HG03575 (cell line): Measurements from ENCODE around the gene CDH22.

ENCODE experiments used
- ATAC-seq: cut with Tn5 transposase; IDR thresholded peaks from one replicate; pipeline ENCODE4 v1.9.1; 2021; ENCODE audit not compliant: unreplicated experiment, insufficient number of reproducible peaks, low FRiP score; ENCODE audit errors: extremely low read depth

Gene CDH22

GRCh38 chr20:46344488-46345162 is 36.3 kb upstream of the CDH22 start:
- no peak for ATAC-seq

GRCh38 chr20:46343975-46344357 is 35.7 kb upstream of the CDH22 start:
- ATAC-seq = no peak

GRCh38 chr20:46343348-46343974 is 35.2 kb upstream of the CDH22 start:
- no peak for ATAC-seq

- no peak for ATAC-seq
These were observed 34.4 kb upstream of the CDH22 start for GRCh38 chr20:46342451-46343347.

- ATAC-seq = no peak
These were observed 33.7 kb upstream of the CDH22 start for GRCh38 chr20:46342010-46342378.

- ATAC-seq = no peak
These were observed 33.0 kb upstream of the CDH22 start for GRCh38 chr20:46341074-46342009.

GRCh38 chr20:46339037-46339436 is 30.7 kb upstream of the CDH22 start:
- no peak for ATAC-seq

GRCh38 chr20:46336735-46337134 is 28.4 kb upstream of the CDH22 start:
- ATAC-seq = no peak

GRCh38 chr20:46334303-46334904 is 26.1 kb upstream of the CDH22 start:
- ATAC-seq = no peak

- ATAC-seq = no peak
These were observed 25.1 kb upstream of the CDH22 start for GRCh38 chr20:46333161-46333991.

GRCh38 chr20:46332373-46333160 is 24.3 kb upstream of the CDH22 start:
- no peak for ATAC-seq

GRCh38 chr20:46331611-46332361 is 23.5 kb upstream of the CDH22 start:
- no peak for ATAC-seq

- ATAC-seq = no peak
These were observed 22.6 kb upstream of the CDH22 start for GRCh38 chr20:46330831-46331371.

GRCh38 chr20:46330072-46330763 is 21.9 kb upstream of the CDH22 start:
- no peak for ATAC-seq

- ATAC-seq = no peak
These were observed 20.0 kb upstream of the CDH22 start for GRCh38 chr20:46328200-46328882.
